PC-3 (cell line): ENCODE measurements around the gene PCYOX1L.

ENCODE experiments used
- EZH2 ChIP-seq: fragments of 300-600 bp; sonication (generic); IDR thresholded peaks from one replicate; pipeline ENCODE4 v1.6.1; 2017; ENCODE audit warnings: antibody characterized with exemption, mild to moderate bottlenecking, low read length; ENCODE audit not compliant: unreplicated experiment
- EZH2phosphoT487 ChIP-seq: fragments of 300-600 bp; sonication (generic); IDR thresholded peaks from 2 replicates; pipeline ENCODE4 v1.6.1; 2018; ENCODE audit warnings: mild to moderate bottlenecking, antibody characterized with exemption, low read length, borderline replicate concordance
- TF ChIP-seq, protein P1 (sequence below): fragments of 300-600 bp; sonication (generic); conservative IDR thresholded peaks from 2 replicates; pipeline ENCODE4 v1.5.1; 2017; ENCODE audit warnings: antibody characterized with exemption, low read depth, mild to moderate bottlenecking, low read length

DNA sequence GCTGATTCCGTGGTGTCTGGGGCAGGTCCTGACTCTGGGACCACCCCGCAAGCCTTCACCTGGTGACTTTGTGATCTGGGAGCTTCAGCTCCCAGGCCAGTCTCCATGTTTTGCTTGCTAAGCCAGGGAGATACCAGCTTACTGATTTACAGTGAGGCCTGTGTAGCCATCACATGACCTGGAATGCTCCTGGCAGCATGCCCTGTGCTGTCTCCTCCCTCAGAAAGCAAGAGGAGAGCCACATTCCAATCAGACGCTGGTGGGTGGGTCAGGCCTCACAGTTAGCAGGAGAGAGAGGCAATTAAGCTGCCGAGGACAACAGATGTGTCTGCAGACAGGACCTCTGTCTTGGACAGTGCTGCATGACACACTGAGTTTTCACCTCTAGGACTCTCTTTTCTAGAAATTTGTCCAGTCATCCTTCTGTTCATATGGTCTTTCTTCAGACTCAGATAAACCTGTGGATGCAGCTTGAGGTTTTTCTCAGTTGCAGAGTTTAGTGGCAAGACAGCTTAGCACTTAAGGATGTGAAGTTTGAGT, 37.0 kb upstream of the PCYOX1L start:
- TF ChIP-seq, protein P1, sequence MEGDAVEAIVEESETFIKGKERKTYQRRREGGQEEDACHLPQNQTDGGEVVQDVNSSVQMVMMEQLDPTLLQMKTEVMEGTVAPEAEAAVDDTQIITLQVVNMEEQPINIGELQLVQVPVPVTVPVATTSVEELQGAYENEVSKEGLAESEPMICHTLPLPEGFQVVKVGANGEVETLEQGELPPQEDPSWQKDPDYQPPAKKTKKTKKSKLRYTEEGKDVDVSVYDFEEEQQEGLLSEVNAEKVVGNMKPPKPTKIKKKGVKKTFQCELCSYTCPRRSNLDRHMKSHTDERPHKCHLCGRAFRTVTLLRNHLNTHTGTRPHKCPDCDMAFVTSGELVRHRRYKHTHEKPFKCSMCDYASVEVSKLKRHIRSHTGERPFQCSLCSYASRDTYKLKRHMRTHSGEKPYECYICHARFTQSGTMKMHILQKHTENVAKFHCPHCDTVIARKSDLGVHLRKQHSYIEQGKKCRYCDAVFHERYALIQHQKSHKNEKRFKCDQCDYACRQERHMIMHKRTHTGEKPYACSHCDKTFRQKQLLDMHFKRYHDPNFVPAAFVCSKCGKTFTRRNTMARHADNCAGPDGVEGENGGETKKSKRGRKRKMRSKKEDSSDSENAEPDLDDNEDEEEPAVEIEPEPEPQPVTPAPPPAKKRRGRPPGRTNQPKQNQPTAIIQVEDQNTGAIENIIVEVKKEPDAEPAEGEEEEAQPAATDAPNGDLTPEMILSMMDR, result no peak
- TF ChIP-seq EZH2 (no peak), EZH2phosphoT487 (no peak)
